WI38 (cell line): ENCODE results near the gene UBA52.

Experiments used
- H3K4me3 ChIP-seq: 2 replicates; pipeline ENCODE4 v1.5.1; 2011; ENCODE audit warnings: low read depth, mild to moderate bottlenecking, control low read depth, low read length
- CTCF ChIP-seq: IDR thresholded peaks from 2 replicates; pipeline ENCODE4 v1.5.1; 2012; ENCODE audit warnings: low read depth, mild to moderate bottlenecking, control low read depth, low read length

The UBA52 gene

GRCh38 chr19:18618236-18618635 lies 46.6 kb downstream of the UBA52 start:
- no peak for TF ChIP-seq CTCF
- H3K4me3 ChIP-seq, result no peak overlapping the region

- no peak for TF ChIP-seq CTCF
- no peak overlapping the region for H3K4me3 ChIP-seq
Observed at GRCh38 chr19:18620311-18620710, 48.7 kb downstream of the UBA52 start.

- no peak for TF ChIP-seq CTCF
- no peak overlapping the region for H3K4me3 ChIP-seq
Observed at GRCh38 chr19:18620902-18621301, 49.2 kb downstream of the UBA52 start.

GRCh38 chr19:18626906-18627305 lies 55.2 kb downstream of the UBA52 start:
- no peak overlapping the region for H3K4me3 ChIP-seq
- no peak for TF ChIP-seq CTCF
